Activated CD8-positive, alpha-beta memory T cell treated with anti-CD3 and anti-CD28 coated beads for 4 hours (primary cell): ENCODE data around the gene PFKP.

ENCODE experiments used
- DNase-seq, 2 donors: peaks; one replicate each; pipeline ENCODE4 v3.0.0-alpha.2; 2020; ENCODE audit warnings: low read depth in 2 of 2

Gene PFKP

DNA sequence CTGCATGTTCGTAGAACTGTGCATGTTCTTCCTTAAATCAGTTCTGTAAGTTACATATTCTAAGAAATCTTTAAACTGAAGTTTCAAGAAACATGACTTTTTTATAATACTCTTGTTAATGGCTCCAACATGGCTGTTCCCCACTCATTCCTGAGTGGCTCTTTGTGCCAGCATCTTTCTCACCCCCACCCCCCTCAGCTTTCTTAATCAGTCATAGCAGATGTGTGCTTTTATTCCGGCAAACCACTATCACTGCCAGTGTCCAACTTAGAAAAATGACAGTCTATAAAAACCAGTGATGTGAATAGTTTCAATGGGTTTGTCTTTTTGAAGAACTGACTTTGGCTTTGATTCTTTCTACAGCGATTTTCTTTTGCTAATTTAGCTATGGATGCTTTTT, 67.7 kb downstream of the PFKP start:
- DNase-seq = no peak

GRCh38 chr10:3136336-3136735, 69.0 kb downstream of the PFKP start:
- DNase-seq = no peak

DNA sequence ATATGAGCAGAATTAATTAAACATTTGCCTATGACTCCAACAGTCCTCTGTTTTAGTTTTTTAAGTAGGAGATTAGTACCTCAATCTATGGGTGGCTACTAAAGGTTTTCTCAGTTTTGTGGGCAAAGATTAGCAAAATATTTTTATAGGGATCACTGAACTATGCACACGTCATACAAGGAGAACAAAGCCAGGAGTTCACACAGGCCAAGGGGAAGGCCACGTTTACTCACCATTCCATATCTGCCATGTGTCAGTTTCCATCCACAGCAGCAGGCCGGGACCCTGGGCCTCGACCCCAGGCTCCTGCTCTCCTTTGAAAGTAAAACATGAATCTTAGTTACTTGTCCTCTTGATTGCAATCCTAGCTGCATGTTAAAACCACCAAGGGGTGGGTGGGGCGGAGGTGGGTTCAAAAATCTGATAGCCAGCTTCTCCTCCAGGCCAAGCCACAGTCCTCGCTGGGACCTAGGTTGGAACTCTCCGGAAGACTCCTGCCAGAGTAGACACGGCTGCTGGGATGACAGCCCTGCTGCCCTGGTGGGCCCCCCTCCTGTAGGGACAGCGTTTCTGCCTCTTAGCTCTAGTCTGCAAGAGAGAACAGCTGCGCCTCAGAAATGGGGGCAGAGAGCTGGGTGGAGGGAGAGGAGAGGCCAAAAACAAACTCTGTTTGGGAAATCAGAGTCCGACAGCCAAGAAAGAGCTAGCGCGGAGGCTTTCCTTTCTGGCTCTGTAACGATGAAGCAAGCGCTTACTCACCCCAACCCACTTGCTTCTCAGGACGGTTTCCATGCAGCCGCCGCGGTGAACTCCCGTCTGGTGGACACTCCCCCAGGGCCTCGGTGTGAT, 69.6 kb downstream of the PFKP start:
- no peak for DNase-seq

- DNase-seq = no peak
Observed at GRCh38 chr10:3137958-3138726, 70.8 kb downstream of the PFKP start.

DNA sequence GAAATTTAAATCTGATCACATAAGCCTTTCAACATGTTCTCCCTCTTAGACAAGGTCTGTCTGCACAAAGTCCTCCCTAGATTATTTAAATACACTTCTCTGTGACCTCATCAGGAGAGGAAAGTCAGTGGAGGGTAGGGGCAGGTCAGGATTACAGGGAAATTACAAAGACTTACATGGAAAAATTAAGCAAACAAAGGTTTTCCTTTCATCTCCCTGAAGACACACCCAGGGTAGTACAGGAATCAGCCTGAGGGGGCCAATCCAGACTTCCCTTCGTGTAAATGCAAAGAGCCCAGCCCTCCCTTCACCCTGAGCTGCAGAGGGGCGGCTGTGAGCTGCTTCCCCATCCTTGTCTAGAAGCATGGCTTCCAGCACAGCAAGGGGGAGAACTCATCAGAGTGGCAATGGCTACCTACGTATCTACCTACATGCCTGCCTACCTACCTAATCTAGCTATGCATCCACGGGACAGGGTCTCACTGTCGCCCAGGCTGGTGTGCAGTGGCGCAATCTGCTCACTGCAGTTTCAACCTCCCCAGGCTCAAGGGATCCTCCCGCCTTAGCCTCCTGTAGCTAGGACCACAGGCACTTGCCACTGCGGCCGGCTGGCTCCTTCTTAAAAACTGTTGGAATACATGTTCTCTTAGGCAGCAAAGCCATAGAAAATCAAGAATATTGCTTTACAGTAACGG, 72.0 kb downstream of the PFKP start:
- no peak for DNase-seq

GRCh38 chr10:3140280-3140679, 72.9 kb downstream of the PFKP start:
- DNase-seq = no peak

- no peak for DNase-seq
Observed at GRCh38 chr10:3141351-3142005, 74.1 kb downstream of the PFKP start.

- no peak for DNase-seq
Observed at GRCh38 chr10:3142146-3142875, 75.0 kb downstream of the PFKP start.

GRCh38 chr10:3143366-3143765, 76.0 kb downstream of the PFKP start:
- DNase-seq = no peak

- DNase-seq = no peak
Observed at GRCh38 chr10:3143791-3144434, 76.6 kb downstream of the PFKP start.

- no peak for DNase-seq
Observed at GRCh38 chr10:3145366-3145765, 78.0 kb downstream of the PFKP start.

GRCh38 chr10:3146289-3146688, 78.9 kb downstream of the PFKP start:
- DNase-seq = no peak

GRCh38 chr10:3147117-3147820, 79.9 kb downstream of the PFKP start:
- DNase-seq = no peak

DNA sequence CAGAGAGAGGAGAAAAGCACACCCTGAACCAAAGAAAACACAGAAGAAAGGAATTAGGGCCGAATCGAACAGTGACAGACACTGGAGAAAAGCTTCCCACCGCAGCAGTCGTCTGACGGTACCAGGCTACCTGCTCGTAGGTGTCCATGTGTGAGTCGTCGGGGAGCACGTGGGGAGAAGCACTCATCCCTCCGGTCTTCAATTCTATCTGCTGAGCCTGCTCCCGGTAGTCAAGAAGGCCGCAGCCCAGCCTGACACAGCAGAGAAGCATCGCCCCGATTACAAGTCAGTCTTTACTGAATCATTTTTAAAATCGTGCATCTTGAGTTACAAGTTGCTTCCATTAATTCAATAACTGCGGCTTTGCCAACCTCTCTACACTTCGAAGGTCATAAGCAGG, 80.7 kb downstream of the PFKP start:
- DNase-seq = no peak

- no peak for DNase-seq
Observed at GRCh38 chr10:3148994-3149393, 81.6 kb downstream of the PFKP start.

GRCh38 chr10:3149918-3150317, 82.6 kb downstream of the PFKP start:
- DNase-seq = no peak

DNA sequence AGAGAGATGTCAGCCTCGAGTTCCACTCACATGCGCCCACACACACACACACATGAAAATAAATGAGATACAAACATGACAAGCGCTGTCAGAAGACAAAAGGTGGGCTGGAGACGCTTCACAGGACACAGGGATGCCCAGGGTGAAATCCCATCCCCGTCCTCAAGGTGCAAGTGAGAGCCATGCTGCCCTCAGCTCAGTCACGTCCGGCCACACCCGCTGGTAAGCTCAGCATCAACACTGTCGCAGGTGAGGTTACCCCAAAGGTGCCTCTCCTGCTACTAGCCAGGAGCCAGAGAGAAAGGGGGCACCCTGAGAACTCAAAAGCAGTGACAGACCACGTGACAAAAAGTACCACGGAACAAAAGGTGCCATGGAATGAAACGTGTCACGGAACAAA, 83.0 kb downstream of the PFKP start:
- DNase-seq = no peak

GRCh38 chr10:3150961-3151360, 83.6 kb downstream of the PFKP start:
- no peak for DNase-seq

GRCh38 chr10:3151889-3152565, 84.7 kb downstream of the PFKP start:
- DNase-seq = no peak

GRCh38 chr10:3152566-3152935, 85.2 kb downstream of the PFKP start:
- DNase-seq = no peak
